HG02763 (cell line): ENCODE results near the gene FXN.
"Not testable (repeated sequence)": the region's sequence is repeated elsewhere in the genome, so short reads cannot be mapped to it uniquely, and the experiment has no call there.

Experiments used
- ATAC-seq: cut with Tn5 transposase; IDR thresholded peaks from one replicate; pipeline ENCODE4 v1.9.1; 2021; ENCODE audit warnings: mild to moderate bottlenecking, moderate library complexity; ENCODE audit not compliant: unreplicated experiment

Gene FXN

DNA sequence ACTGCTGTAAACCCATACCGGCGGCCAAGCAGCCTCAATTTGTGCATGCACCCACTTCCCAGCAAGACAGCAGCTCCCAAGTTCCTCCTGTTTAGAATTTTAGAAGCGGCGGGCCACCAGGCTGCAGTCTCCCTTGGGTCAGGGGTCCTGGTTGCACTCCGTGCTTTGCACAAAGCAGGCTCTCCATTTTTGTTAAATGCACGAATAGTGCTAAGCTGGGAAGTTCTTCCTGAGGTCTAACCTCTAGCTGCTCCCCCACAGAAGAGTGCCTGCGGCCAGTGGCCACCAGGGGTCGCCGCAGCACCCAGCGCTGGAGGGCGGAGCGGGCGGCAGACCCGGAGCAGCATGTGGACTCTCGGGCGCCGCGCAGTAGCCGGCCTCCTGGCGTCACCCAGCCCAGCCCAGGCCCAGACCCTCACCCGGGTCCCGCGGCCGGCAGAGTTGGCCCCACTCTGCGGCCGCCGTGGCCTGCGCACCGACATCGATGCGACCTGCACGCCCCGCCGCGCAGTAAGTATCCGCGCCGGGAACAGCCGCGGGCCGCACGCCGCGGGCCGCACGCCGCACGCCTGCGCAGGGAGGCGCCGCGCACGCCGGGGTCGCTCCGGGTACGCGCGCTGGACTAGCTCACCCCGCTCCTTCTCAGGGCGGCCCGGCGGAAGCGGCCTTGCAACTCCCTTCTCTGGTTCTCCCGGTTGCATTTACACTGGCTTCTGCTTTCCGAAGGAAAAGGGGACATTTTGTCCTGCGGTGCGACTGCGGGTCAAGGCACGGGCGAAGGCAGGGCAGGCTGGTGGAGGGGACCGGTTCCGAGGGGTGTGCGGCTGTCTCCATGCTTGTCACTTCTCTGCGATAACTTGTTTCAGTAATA lies at the start of gene FXN:
Gene FXN (plus strand): TSS at position 315 of the 871 bp plus-strand sequence. CDS start 31 bp downstream, at position 346.
- peak; percentile 94 for ATAC-seq

DNA sequence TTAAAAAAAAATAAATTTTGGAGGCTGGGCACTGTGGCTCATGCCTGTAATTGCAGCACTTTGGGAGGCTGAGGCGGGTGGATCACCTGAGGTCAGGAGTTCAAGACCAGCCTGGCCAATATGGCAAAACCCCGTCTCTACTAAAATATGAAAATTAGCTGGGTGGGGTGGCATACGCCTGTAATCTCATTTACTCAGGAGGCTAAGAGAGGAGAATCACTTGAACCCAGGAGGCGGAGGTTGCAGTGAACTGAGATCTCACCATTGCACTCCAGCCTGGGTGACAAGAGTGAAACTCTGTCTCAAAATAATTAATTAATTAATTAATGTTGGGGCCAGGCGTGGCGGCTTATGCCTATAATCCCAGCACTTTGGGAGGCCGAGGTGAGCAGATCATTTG lies 48.6 kb upstream of the FXN start:
- ATAC-seq: not testable (repeated sequence)

DNA sequence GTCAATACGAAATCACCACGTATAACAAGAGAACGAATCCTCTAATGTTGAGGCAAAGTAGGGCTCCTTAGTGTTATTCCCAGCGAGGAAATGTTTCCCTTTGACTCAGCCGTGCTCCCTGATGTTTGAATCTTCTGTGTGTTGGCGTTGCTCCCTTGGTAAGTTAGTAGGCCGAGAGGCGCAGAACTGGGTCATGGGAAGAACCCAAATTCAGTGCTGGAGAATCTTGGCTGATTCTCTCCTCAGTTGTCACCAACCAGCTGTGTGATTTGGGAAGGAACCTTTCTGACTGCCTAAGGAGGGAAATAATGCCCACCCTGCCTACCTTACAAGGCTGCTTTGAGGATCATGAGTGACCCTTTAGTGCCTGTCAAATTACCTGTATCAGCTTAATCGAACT lies 44.1 kb upstream of the FXN start:
- ATAC-seq: no peak

GRCh38 chr9:68995776-68996175 lies 39.8 kb upstream of the FXN start:
- ATAC-seq: no peak

DNA sequence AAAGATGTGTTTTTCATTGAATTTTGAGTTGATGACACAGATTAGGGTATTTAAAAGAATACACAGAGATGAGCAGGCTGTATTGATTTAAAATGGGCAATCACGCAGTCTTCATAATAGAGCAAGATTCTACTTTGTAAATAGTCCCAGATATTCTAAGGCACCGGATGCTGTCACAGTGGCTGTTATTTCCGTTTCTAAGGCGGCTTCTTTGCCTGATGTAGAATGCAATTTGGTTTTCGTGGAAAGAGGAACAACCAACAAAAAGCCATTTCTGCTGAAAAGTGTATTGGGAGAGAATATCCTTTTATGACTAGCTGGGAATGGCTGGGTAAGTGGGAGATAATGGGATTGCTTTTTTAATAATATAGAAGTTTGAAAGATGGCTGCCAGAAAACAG lies 39.1 kb upstream of the FXN start:
- no peak for ATAC-seq

DNA sequence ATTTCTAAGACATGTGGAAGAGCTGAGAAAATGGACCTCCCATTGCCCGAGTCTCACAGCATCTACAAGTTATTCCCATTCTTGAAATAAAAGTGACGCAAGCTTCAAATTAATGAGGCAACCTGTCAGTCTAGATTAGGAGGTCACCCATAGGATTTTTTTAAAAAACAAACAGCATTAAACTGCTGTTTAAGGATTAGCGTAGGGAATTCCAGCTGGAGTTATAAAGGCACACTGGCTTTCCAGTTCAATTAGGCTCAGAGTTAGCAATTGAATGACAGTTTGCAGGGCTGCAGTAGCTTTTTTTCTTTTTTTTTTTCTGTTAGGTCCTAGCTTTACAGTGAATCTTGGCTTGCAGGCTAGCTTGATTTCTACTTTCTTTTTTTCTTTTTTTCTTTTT lies 37.9 kb upstream of the FXN start:
- ATAC-seq: no peak

DNA sequence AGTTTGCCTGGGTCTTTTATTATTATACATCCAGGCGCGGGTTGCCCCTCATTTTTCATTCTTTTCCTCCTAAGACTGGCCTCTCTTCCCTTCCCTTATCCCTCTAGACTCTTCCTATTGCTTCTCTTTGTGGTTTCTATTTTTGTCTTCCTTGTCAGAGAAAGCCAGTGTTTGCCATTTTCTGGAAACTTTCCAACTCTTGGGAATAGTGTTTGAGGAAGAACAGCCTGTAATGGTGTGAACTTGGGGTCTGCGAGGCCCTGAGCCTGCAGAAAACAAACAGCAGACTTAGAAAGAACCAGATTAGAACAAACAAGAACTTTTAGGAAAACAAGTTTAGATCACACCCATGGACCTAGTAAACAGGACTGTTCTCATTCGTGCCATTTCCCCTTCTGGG lies 37.2 kb upstream of the FXN start:
- ATAC-seq: no peak

DNA sequence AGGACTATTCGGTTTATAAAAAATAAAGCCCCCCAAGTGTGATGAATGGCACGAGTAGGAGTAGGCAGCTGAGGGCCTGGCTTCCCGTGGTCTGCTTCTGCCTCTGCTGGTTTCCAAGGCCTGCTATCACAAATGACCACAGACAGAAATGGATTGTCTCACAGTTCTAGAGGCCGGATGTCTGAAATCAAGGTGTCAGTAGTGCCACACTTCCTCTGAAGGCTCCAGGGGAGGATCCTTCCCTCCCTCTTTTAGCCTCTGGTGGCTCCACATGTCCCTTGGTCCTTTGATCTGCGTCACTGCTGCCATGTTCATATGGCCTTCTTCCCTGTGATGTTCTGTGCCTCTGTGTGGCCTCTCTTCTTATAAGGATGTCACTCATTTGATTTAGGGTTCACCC lies 36.7 kb upstream of the FXN start:
- no peak for ATAC-seq

- peak; percentile 84 for ATAC-seq
These were observed 36.0 kb upstream of the FXN start for GRCh38 chr9:68999393-69000105.

DNA sequence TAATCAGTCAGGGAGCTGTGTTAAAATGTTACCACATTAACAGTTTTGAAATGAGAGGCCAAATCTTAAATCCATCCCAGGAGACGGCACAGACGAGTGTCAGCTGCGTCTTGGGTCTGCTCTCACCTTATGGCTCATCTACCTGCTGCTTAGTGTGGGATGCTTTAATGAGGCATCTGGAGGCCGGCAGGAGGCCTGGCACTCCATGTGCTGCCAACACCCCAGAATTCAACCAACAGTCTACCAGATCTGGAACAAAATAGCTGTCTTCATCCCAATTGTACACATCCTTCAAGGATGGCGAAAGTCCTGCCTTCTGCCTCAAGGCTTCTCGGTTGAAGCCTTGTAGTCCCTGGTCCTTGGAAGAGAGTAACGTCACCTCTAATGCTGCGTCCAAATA lies 33.6 kb upstream of the FXN start:
- no peak for ATAC-seq

- no peak for ATAC-seq
These were observed 32.5 kb upstream of the FXN start for GRCh38 chr9:69003051-69003450.

- ATAC-seq: no peak
These were observed 30.7 kb upstream of the FXN start for GRCh38 chr9:69004836-69005235.

GRCh38 chr9:69009708-69010107 lies 25.8 kb upstream of the FXN start:
- no peak for ATAC-seq

- no peak for ATAC-seq
These were observed 22.7 kb upstream of the FXN start for GRCh38 chr9:69012696-69013381.

GRCh38 chr9:69013382-69013727 lies 22.2 kb upstream of the FXN start:
- no peak for ATAC-seq

DNA sequence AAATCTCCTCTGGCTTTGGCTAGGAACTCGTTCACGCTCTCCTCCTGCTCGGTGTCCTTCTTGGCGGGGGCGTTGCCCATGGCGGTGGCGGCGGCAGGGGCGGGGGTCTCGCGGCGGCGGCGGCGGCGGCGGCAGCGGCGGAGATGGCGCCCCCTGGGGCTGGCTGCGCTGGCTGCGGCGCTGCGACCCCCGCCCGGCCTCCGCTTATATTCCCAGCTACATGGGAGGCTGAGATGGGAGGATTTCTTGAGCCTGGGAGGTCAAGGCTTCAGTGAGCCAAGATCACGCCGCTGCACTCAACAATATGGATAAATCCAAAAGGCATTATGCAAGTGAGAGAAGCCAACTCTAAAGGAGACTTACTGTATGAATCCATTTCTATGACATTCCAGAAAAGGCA lies 21.5 kb upstream of the FXN start, which contains the start of gene PRKACG:
Gene PRKACG (minus strand): TSS at position 101 of the 400 bp plus-strand sequence. CDS start 21 bp downstream, at position 80.
- no peak for ATAC-seq

DNA sequence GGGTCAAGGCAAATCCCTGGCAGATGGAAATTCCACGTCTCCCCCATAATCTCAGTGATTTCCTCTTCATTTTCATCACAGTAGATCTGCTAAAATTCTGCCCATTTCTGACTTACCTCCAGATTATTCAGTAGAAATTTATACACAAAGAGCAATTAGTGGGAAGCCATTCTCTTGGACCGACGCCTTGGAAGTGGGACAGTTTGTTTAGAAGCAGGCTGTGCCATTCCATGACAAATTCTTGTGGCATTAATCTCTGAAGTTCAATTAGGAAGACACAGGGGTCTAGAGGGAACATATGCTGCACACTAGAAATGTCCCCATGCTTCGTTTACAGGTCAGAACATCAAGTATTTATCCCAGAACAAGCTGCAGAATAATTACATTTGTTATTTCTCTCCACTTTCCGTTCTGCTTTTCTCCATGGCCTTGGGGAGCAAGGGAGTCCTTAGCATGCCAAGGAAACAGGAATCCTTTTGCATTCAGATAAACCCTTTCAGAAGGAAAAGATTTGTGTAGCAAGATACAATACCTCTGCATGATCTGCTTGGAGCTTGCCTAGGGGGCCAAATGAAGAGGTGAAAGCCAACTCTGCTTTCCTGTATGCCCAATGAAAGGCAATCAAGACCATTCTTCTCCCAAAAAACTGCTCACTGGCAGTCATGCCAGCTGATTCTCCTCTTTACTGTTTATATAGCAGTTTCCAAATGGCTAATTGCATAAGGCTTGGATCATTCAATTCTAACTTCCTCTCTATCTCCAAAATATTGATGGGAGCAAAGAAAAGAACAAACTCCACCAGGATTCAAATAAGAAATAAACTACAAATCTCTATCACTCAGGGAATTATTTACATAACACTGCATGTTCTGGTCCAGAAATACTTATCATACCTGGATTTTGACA lies 19.1 kb upstream of the FXN start:
- ATAC-seq: no peak

- no peak for ATAC-seq
These were observed 16.8 kb upstream of the FXN start for GRCh38 chr9:69018737-69019136.

DNA sequence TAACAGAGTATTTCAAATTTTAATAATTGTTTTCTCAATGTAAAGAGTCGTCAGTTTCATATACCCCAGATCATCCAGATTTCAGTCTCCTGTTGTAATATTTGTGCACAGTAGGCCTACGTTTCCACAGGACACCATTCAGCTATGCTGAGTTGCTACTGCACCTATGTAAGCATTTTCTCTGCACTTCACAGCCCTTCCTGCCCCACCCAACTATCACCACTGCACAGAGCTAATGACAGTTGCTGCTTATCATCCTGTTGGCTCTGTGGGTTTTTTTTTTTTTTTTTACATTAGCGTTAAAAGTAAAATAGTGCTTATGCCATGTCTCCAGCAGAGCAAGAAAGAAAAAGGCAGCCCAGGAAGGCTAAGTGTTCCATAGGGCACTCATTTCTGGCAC lies 15.7 kb upstream of the FXN start:
- no peak for ATAC-seq

DNA sequence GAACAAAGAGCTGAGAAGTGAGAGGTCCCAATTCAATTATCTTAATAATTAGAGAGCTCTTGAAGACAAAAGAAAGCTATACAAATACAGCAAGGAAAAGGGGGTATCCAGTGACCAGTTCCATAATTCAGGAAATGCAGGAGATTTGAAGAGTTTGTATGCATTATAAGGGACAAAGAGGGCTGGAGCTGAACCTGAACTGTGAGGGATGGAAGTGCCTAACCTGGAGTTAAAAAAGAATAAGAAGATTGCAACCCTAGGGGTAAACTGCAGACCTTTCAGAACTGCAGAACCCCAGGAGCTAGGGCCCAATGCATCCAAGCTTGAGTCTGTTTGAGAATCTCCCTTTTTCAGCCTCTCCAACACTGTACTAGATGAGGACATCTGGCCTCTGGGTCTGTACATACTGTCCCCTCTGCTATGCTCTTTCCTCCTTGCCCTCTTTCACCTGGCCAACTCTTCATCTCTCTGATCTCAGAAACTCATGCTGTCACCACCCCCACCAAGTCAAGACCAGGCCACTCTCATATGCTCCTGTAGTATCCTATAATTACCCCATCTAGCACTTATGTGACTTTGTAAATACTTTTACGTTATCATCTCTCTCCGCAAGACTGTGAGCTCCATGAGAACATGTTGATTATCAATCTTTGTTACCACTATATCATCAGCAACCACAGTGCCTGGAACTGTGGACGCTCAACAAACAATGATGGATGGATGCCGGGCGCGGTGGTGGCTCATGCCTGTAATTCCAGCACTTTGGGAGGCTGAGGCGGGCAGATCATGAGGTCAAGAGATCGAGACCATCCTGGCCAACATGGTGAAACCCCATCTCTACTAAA lies 15.0 kb upstream of the FXN start:
- no peak for ATAC-seq
